HG03108 (cell line): ENCODE data around the gene ITGA2.
"Not testable (repeated sequence)": the region's sequence is repeated elsewhere in the genome, so short reads cannot be mapped to it uniquely, and the experiment has no call there.

Source experiments
- ATAC-seq: cut with Tn5 transposase; IDR thresholded peaks from one replicate; pipeline ENCODE4 v1.9.1; 2021; ENCODE audit warnings: moderate library complexity; ENCODE audit not compliant: unreplicated experiment

ITGA2 gene

GRCh38 chr5:52989025-52989780 is at the start of gene ITGA2:
TSS of gene ITGA2 (plus strand) at chr5:52989352. CDS start at chr5:52989469, 117 bp downstream.
- ATAC-seq, result no peak

- no peak for ATAC-seq
These were observed 45.9 kb upstream of the ITGA2 start for GRCh38 chr5:52943285-52943684.

DNA sequence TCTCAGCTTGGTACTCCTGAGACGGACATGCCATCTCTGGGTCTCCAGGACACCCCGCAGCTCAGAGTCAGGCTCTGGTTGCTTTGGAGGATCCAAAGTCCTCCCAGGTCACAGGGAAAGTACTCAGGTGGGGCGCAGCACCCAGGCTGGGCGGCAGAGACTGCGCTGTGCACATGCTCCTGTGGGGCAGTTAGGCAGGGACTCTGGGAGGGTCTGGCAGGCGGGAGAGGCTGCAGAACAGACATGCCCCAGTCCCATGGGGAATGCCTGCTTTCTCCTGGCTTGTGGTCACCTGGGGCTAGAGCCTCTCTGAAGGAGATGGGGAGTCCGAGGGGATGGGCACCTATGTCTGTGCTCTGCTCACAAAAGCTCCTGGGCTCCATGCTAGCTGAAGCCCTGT is 45.3 kb upstream of the ITGA2 start:
- ATAC-seq, result no peak

DNA sequence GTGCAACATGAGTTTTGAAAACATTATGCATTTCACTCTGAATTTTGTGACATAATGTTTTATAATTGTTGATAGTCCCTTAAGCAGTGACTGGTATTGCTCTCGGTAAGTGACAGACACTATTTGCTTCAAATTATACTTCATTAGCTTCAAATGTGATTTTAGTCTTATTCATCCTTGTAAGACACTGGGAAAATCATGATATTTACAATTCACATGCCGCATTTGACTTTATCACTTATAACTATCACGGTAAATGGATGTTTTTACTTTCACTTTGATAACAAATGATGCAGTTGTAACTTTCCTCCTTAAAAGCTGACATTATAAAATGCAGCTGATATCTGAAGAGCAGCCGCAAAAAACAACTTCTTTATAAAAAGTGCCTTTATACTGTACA is 44.1 kb upstream of the ITGA2 start:
- no peak for ATAC-seq

DNA sequence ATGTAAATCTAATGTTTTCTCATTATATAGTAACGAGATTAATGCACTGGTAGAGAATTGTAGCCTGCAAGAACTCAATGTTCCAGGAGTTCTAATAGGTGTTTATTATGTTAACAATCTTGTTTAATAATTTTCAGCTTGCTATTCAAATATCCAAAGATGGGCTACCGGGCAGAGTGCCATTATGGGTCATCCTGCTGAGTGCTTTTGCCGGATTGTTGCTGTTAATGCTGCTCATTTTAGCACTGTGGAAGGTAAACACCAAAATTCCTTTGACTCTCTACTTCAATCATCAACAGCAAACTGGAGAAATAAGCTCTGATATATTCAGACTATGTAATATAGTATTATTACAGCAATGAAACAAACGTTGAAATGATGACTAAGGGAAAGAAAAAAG is 41.9 kb upstream of the ITGA2 start:
- no peak for ATAC-seq

- no peak for ATAC-seq
These were observed 41.3 kb upstream of the ITGA2 start for GRCh38 chr5:52947851-52948250.

DNA sequence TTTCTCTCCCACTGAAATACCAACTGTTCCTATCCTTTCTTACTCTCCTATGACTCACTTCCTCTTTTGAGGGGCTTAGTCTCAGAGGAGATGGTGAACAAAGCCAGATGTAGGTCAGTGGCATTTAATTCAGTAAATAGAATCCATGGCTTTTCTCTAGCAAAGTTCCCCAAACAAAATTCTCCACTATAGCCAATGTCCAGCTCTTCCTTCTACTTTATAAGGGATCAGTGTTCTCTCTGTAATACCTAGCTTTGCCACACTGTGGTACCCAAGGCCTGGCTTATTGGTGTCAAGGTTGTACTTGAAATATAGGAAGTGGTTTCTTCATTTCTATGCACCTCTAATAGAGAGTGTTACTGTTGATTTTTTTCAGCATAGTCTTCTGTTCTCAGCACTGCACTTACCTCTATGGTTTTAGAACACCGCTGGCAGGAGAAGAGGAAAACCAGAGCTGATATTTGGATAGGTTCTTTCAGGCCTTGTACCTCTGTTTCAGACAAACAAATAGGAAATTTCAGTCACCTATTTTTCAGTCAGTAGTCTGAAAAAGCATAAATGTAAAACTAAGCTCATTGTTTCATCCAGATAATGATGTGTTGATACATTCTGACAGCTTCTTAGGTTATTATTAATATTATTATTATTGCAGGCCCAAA is 40.6 kb upstream of the ITGA2 start:
- peak; percentile 99 for ATAC-seq

GRCh38 chr5:52950686-52951085 is 38.5 kb upstream of the ITGA2 start:
- ATAC-seq, result no peak

DNA sequence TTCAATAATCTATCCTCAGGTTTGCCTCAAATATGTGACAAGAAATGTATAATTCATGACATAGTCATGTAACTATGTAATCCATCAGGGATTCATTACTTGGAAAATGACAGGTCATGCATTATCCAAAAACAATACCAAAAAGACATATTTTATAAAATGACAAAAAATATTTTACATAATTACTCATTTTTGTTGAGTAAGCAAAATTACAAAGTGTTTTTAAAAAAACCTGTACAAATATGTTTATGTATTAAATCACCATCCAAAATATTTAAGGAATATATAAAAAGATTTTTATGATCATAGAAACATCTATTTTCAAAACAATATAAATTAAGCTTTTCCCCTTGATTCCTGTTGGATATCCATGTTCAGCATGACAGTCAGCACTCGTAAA is 36.7 kb upstream of the ITGA2 start:
- ATAC-seq, result no peak

GRCh38 chr5:52956014-52956413 is 33.1 kb upstream of the ITGA2 start:
- no peak for ATAC-seq

DNA sequence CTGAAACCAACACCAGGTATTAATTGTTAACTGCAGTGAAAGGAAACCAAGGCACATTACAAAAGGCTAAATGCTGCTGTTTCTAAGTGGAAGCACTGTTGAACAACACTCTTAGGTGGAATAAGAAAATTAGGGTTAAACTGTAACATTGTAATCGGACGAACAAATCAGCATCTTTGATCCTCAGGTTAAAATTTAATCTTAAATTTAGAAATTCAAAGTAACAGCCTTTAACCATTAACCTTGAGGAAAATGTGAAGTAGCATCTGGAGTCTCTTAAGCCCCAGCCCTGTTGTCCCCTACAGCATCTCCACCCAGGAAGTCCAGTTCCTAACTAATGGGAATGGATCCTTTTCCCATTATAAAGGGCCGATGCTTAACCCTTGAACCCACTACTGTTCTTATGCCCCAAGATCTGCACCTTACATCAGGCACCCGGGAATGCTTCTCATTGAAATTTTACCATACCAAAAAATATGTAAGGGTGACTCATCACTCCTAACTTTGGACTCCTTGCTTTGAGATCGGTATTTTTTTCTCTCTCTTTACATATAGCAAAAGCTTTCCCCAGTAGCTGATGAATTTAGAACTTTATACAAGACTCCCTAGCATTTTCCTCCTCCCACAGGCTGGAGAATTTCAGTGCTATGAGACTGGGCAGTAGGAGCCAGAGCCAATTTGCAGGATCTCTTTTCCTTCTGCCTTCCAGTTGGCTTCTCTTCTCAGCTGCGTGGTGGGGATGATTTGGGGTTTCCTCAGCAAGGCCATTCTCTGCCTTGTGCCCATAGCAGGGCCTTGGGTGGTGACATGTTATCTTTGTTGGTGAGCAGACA is 32.0 kb upstream of the ITGA2 start:
- peak; percentile 73 for ATAC-seq

DNA sequence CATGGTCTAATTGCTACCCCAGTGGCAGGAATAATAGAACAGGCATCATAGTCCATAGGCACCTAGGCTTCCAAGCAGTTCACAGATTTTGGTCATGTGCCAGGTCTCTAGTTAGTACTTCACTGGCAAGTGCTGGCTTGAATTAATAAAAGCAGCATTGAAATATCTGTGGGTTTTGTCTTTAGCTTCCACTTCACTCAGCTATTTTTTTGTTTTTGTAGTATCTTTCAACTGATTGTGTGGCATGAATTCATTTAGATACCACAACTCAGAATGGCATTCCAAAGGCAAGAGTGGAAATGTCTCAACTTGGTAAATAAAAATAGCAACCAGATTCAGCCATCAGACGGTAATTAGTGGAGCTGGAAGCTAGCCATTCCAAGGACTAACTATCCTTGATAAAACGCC is 27.9 kb upstream of the ITGA2 start:
- no peak for ATAC-seq

GRCh38 chr5:52963636-52964035 is 25.5 kb upstream of the ITGA2 start:
- ATAC-seq, result no peak

- ATAC-seq, result no peak
These were observed 25.0 kb upstream of the ITGA2 start for GRCh38 chr5:52964138-52964537.

DNA sequence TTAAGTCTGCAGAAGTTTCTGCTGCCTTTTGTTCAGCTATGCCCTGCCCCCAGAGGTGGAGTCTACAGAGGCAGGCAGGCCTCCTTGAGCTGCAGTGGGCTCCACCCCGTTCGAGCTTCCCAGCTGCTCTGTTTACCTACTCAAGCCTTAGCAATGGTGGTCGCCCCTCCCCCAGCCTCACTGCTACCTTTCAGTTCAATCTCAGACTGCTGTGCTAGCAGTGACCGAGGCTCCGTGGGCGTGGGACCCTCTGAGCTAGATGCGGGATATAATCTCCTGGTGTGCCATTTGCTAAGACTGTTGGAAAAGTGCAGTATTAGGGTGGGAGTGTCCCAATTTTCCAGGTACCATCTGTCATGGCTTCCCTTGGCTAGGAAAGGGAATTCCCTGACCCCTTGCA is 13.0 kb upstream of the ITGA2 start:
- ATAC-seq, result not testable (repeated sequence)

DNA sequence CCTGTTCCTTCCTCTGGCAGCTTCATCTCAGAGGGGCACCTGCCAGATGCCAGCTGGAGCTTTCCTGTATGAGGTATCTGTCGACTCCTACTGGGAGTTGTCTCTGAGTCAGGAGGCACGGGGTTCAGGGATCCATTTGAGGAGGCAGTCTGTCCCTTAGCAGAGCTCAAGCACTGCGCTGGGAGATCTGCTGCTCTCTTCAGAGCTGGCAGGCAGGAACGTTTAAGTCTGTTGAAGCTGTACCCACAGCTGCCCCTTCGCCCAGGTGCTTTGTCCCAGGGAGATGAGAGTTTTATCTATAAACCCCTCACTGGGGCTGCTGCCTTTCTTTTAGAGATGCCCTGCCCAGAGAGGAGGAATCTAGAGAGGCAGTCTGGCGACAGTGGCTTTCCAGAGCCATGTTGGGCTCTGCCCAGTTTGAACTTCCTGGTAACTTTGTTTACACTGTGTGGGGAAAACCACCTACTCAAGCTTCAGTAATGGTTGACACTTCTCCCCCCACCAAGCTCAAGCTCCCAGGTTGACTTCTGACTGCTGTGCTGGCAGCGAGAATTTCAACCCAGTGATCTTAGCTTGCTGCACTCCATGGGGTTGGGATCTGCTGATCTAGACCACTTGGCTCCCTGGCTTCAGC is 11.8 kb upstream of the ITGA2 start:
- no peak for ATAC-seq

DNA sequence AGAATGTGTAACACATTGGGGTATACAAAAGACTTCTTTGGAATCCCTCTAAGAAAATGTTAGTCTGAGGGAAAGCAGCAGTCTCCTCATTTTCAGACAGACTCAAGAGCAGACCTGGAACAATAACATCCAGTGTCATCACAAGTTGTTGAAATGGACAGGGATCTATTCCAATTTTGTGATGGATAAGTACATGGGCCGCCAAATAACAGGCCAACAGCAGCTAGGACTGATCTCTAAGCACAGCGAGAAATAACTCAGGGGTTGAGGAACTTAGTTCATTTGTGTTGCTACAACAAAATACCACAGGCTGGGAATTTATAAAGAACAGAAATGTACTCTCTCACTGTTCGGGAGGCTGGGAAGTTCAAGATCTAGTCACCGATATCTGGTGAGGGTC is 7.6 kb upstream of the ITGA2 start:
- no peak for ATAC-seq

DNA sequence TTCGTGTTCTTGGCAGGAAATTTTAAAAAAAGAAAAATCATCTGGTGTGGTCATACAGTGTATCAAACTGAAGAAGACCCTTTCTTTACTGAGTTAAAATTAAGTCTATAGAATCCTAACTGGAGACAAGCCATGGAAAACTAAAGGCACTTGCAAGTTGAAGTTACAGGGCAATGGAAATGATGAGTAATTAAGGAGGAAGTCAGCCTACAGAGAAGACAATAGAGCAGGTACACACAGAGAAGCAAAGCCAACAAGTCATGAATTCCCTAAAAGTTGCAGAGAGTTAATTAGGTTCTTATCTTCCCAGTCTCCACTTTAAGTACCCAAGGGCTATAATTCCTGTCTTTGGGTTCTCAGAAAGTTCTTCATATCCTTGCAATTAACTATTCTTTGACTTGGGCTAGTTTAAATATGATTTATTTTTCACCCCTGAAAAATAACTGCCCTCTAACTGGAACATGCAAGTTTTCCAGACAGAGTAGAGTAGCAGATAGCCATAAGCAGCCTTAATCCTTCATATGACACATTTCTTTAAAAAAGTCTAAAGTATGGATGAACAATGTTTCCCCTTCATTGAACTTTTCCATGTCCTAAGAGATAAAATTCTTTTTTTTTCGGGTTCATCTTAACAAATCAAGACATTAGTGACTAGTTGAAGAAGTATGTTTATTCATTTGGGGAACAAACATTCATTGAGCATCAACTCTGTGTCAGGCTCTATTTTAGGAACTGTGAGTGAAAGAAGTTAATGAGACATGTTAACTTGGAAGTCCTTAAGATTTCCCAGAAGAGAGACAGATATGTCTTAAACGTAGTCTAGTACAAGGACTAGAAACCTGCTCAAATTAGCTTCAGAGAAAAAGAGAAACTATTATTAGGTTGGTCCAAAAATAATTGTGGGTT is 5.2 kb upstream of the ITGA2 start:
- ATAC-seq, result no peak

GRCh38 chr5:52985306-52985705 is 3.8 kb upstream of the ITGA2 start:
- no peak for ATAC-seq

DNA sequence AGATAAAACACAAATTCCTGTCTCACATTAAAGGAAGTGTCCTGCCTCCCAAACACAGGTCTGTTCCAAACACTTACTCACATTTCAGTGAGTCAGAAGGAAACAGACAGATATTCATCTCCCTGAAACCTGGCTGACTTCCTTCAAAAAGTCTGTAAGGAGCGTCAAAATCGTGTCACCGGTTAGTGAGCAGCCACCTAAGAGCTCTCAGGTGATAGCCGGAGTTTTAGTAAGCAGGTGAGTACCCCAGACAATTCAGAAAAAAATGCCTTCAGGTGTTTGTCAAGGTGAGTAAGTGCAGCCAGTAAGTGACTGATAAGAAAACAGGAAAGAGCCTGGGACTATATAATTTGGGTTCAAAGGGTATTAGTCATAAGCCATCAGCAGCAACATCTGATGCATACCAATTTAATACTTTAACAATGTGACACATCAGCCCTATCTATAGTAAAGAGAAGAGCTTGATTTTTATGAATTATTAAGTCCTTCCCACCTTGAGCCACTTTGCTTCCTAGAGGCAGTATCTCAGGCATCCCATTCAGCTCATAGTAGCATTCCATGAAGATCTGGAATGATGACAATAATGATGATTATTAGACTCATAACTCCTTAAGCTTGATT is 1.3 kb upstream of the ITGA2 start:
- ATAC-seq, result no peak
